Kidney epithelial cell (primary cell): ENCODE measurements around the gene NDUFV1. TPM values are rescaled to one million over a fixed set of nuclear protein-coding genes. Genes with fewer than 3 reads are reported as not detected.
A peak's percentile ranks its signal among the peaks of the same experiment; 100 is the strongest.

ENCODE experiments used
- DNase-seq: peaks from one replicate; pipeline ENCODE4 v3.0.0-alpha.2; 2010; ENCODE audit warnings: low read depth
- H3K27me3 ChIP-seq: 2 replicates; pipeline ENCODE4 v1.6.0; 2011; ENCODE audit warnings: low read length; ENCODE audit not compliant: control insufficient read depth, insufficient read depth
- H3K36me3 ChIP-seq: 2 replicates; pipeline ENCODE4 v1.5.1; 2011; ENCODE audit warnings: low read length; ENCODE audit not compliant: control insufficient read depth, insufficient read depth
- H3K4me3 ChIP-seq: 2 replicates; pipeline ENCODE4 v1.5.1; 2011; ENCODE audit warnings: low read depth, mild to moderate bottlenecking, control low read depth, low read length
- CTCF ChIP-seq: IDR thresholded peaks from 2 replicates; pipeline ENCODE4 v1.5.1; 2011; ENCODE audit warnings: mild to moderate bottlenecking, moderate library complexity, low read length, control low read depth, inconsistent platforms; ENCODE audit not compliant: insufficient read depth, poor library complexity, severe bottlenecking
- total RNA-seq: library from RNA; depleted of rRNA; stranded (reverse); fragments of >200 nt; gene quantifications from 2 replicates; pipeline ENCODE4 v1.2.3, GENCODE V29; 2015

Gene NDUFV1
- total RNA-seq, 1 donor from 2014 or later = 262 TPM

GRCh38 chr11:67607507-67607906 lies 771 bp downstream of the NDUFV1 start:
- no peak for TF ChIP-seq CTCF
- Histone ChIP-seq H3K4me3 (peak overlapping the region; percentile 71), H3K36me3 (no peaks in the 10 kb centered on the region), H3K27me3 (no peaks in the 10 kb centered on the region)
- DNase-seq = no peak

- no peak for TF ChIP-seq CTCF
- Histone ChIP-seq H3K36me3 (no peaks in the 10 kb centered on the region), H3K27me3 (no peaks in the 10 kb centered on the region), H3K4me3 (no peak overlapping the region)
- DNase-seq = no peak
These were observed 1.8 kb downstream of the NDUFV1 start for GRCh38 chr11:67608486-67608885.

GRCh38 chr11:67609316-67609715 lies 2.6 kb downstream of the NDUFV1 start:
- no peaks in the 10 kb centered on the region for H3K36me3 ChIP-seq
- no peaks in the 10 kb centered on the region for H3K27me3 ChIP-seq
- DNase-seq = no peak
- H3K4me3 ChIP-seq = no peak overlapping the region
- no peak for TF ChIP-seq CTCF

GRCh38 chr11:67610302-67610868 lies 3.6 kb downstream of the NDUFV1 start:
- TF ChIP-seq CTCF = no peak
- DNase-seq = no peak
- no peak overlapping the region for H3K4me3 ChIP-seq
- no peaks in the 10 kb centered on the region for H3K36me3 ChIP-seq
- peaks cover 3% of the 10 kb centered on the region for H3K27me3 ChIP-seq

GRCh38 chr11:67611165-67611564 lies 4.4 kb downstream of the NDUFV1 start:
- H3K4me3 ChIP-seq = no peak overlapping the region
- no peak for TF ChIP-seq CTCF
- H3K27me3 ChIP-seq = peaks cover 11% of the 10 kb centered on the region
- DNase-seq = no peak
- H3K36me3 ChIP-seq = no peaks in the 10 kb centered on the region
